Cerebellar nuclear complex (tissue), 1 donor: ENCODE measurements around the gene CHKA.

Experiments used
- DNase-seq, 2 experiments: peaks; one replicate each; lab custom pipeline; 2025; lab: John Stamatoyannopoulos, UW

Gene CHKA

DNA sequence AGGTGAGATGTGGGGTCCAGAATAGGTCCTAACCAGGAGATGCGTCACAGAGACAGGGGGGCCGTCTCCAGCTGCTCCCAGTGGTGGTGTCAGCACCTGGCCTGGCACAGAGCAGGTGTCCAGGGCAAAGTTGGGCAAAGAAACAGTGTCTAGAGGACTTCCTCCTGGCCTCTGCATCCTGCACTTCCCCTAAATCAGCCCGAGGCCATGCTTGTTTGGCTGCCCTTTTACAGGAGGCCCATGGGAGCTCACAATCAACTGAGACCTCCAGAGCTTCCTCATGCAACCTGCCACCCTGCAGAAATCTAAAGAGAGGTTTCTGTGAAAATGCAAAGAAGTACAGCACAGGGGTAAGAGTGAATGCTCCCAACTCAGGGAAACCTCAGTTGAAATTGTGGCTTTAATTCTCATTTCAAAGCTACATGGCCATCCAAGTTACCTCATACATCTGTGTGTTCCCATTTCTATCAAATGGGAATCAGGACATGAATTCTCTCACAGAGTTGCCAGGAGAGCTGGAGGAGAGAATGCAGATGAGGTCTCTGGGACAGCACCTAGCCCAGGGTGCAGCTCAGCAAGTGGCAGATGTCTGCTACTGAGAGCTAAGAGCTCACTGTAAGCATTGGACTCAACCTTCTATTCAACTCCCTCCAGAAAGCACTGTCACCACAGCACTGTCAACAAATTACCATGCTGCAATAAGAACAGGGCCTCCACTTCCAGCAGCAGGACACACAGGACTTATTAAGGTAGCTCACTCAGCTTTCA lies 49.7 kb downstream of the CHKA start:
- no peak for DNase-seq

DNA sequence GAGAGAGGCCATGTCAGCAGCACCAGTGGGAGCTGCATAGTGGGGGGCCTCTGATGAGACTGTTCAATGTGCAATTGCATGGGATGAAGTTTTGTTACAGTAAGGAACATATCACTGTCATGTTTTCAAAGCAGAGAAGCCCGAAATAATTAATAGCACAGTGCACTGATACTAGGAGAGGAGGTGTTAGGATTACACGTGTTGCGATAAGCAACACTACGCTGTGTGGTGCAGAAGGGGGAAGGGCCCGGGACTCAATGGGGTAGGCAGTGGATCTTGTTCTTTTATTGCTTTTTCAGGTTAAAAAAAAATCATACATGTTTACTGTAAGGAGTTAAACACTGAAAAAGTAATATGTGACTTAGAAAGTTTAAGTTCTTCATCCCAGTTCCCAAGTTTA lies 53.2 kb downstream of the CHKA start:
- DNase-seq, result no peak

DNA sequence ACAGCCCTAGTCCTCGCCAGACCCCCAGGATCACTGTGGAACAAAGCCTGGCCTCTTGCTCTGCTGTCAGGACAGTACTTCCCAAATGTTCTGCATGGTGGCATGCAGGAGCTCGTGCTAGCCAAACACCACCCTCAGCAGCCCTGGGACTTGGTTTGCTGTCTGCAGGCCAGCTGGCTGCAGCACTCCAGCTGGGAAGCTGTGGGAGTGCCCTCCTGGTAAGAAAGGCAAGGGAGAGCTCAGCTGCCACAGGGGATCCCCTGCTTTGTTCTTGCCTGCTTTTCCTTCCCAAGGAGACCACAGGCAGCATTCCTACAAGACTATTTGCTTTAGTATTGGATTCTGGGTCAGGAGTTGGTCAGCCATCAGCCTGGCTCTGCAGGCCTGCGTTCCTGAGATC lies 54.4 kb downstream of the CHKA start:
- DNase-seq, result no peak

DNA sequence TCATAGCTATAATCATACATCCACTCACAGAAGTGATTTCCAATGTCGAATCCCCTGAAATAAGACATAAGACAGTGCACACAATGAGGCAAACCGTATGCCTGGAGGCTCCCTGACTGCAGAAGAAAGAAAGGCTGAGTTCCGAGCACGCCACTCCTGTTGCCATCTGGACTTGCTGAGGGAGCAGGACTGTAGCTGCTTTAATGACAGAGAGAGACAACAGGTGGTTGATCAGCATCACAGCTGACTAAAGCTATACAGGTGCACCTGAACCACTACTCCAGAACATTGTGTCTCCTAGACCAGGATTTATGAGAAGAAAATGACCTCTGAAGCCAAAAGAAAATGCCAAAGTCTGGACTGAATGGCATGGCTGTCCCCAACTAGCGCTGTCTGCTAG lies 55.3 kb downstream of the CHKA start:
- no peak for DNase-seq

DNA sequence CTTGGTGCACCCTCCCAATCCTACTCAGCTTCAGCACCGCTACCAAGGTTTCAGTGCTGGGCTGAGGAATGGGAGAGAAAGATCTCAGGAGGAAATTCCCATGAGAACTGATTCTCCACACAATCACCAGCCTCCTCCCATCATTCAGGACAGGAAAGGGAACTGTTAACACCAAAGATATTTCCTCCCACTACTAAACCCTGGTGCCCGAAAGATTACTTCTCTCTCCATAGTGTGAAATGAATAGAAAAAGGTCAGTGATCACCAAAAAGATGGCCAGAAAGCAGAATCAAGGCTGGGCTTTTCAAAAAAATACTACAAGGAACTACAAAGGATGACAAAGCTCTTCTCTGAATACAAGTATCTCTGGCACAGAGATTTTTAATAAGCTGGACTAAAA lies 56.3 kb downstream of the CHKA start:
- DNase-seq, result no peak

DNA sequence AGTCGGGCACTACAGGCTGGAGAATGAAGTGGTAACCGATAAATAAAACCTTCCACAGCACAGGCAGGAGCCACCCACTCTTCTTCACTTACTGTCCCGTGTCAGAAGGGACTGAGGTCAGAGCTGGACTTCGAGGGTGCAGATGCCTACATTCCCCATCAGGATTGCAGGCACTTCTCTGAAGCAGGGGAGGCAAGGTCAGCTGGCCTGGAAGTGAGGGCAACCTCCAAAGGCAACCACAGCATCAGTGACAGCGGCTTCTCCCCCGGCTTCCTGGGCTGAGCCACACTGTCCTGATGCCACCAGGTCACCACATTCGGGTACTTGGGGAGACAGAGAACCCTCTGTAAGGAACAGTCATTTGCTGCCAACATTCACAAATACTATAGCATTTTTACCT lies 59.7 kb downstream of the CHKA start:
- DNase-seq, result no peak

DNA sequence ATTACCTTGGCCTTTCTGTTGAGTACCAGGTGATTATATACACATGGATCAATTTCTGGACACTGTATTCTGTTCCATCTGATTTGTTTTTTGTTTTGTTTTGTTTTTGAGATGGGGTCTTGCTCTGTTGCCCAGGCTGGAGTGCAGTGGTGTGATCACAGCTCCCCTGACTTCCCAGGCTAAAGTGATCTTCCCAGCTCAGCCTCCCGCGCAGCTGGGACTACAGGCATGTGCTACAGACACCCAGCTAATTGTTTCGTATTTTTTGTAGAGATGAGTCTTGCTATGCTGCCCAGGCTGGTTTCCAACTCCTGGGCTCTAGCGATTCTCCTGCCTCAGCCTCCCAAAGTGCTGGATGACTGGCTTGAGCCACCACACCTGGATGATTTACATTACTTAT lies 63.4 kb downstream of the CHKA start:
- no peak for DNase-seq

DNA sequence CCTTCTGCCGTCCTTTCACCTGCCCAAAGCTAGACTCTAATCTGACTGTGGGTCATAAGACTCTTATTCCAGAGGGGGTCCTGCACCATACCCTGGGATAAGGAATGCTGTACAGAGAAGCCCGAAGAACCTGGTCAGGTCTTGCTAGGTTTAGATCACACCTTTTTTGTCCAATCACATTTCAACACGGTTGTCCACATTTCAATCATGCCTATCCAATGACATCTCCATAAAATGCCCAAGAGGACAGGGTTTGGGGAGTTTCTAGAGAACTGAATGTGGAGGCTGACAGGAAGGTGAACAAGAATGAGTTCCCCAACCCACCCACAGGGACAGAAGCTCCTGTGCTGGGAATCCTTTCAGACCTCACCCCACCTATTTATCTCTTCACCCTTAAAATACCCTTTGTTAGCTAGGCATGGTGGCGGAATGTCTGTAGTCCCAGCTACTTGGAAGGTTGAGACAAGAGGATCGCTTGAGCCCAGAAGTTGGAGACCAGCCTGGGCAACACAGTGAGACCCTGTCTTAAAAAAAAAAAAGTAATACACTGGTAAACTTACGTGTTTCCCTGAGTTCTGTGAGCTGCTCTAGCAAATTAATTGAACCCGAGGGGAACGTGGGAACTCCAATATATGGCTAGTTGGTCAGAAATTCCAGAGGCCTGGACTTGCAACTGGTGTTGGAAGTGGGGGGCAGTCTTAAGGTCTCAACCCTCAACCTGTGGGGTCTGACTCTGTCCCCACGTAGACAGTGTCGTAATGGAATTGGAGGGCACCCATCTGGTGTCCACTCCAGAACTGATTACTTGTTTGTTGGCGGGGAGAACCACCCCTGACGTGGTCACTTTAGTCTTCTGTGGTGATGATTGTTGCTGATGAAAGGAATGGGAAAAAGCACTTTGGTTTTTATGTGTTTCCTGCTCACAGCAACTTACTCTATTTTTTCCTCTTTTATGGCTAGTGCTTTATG lies 64.6 kb downstream of the CHKA start:
- DNase-seq, result no peak

DNA sequence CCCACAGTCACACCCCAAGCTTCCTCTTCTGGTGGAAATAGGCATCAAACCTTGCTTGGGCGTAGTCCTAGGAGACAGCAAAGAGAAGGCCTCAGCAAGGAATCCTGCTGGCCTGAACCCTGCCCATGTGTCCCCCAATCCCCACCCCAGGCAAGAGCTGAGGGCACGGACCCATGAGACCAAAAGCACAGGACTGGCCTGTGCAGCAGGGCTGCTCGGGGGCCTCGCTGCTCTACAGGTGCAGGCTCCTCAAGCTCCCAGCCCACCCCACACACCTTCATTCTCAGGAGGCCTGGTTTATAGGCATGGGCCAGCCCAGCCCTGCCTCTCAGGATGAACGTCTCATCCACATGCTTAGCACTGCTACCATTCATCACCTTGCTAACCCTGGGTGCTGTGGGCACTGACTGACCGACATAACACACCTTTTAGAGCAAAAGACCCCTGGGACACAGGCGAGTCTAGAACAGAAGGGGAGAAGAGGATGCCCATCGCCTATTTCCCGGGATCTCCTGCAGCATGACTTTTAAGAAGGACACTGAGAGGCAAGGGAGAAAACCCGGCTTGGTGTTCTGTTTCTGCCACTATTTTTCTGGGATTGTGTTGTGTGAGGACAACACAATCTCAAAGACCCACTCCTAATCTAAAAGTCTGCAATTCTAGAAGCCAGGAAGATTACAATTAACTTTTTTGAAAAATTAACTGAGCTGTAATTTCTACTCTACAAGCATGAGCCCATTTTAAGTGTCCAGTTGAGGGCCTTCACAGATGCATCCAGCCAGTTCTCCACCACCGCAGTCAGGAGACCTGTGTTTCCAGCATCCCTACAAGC lies 67.0 kb downstream of the CHKA start:
- DNase-seq, result no peak

DNA sequence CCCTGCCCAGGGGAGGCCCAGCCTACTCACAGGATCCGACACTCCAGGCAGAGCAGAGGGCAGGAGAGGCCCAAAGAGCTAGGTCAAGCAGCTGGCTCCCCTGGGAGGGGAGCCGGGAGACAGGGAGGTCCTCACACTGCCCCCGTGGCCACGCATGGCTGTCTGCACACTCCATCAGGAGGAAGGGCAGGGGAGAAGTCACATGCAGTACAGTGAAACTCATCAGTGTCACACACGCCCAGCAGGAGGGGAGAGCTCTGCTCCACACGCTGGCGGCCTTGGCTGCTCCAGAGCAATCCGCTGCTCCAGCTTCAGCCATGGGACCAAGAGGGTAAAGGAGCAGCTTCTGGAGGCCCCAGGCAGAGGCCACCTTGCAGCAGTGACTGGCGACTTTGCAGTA lies 68.1 kb downstream of the CHKA start:
- DNase-seq, result no peak

DNA sequence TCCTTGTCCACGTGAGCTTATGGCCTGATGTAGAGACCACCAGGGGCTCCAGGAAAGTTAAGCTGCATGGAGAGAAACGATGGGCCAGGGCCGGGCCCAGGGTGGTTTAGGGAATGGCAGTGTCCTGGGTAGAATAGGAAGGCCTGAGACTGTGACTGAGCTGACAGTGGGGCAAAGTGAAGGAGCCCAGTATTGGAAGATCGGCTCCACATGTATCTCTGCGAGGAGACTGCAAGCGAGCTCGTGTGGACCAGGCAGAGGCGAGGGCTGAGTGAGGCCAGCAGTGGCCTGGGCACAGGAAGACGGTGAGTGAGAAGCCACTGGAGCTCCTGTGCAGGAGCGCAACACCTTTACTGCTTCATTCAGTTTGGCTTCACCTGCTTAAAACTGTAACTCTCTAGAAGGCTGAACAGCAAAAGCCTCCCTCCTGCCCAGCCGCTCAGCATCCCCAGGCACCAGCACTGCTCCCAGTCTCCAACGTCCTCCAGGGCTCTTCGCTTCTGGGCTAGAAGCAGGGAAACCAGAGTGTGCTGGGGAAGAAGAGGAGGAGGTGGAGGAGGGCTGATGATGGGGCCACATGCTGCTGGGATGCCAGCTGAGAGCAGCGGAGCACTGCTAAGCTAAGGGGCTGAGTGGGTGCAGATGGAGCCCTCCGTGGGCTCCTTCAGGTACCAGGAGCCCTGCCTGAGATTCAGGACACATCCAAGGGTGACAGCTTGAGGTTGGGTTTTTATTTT lies 68.9 kb downstream of the CHKA start:
- no peak for DNase-seq

DNA sequence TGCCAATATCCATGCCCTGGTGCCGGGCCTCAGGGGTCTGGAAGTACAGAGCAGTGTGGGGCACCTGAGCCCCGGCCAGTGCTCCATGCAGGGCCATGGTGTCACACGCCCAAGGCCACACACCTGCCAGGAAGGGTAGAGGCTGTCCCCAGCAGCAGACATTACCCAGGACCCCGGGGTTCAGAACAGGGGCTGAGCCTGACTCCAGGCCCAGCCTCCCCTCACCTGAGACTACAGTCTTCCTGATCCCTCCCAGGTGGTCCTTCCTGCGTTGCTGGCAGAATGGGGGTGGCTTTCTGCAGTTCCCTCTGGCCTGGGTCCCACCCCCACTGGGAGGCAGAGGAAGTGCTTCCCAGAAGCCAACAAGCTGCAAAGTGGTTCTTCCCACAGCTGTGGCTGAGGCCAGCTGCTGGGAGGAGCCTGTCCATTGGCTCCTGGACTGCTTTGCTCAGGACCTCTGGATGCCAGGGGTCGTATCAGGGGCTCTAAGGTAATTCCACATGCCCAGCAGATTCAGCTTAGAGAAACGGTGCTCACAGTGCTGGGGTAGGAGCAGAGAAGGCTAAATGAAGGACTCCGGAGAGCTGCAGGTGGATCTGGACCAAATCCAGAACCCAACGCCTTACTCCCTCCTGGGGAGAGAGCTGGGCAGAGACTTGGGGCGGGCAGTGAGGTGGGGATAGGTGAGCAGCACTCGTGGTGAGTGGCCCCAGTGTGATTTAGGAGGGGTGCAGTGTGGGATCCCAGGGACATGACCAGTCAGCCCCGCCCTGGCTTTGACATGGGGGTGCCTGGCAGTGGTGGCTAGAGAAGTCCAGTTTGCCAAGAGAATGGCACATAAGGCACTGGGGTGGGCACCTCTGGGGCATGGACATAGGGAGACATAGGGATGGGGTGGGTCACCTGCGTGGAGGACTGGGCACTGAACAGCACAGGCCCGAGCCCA lies 69.7 kb downstream of the CHKA start:
- DNase-seq, result no peak

DNA sequence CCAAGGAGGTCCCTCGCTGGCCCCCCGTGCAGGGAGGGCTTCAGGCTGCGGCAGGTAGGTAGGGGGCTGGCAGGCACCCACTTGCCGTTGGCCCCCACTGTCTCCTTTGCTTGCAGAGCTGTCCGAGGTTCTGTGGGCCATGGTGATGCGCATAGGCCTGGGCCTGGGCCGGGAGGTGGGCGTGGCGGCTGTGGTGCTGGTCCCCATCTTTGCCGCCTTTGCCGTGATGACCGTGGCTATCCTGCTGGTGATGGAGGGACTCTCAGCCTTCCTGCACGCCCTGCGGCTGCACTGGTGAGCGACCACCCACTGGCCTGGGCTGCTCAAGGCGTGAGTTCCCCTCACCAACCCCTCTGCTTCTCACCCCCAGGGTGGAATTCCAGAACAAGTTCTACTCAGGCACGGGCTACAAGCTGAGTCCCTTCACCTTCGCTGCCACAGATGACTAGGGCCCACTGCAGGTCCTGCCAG lies 70.8 kb downstream of the CHKA start:
- no peak for DNase-seq

DNA sequence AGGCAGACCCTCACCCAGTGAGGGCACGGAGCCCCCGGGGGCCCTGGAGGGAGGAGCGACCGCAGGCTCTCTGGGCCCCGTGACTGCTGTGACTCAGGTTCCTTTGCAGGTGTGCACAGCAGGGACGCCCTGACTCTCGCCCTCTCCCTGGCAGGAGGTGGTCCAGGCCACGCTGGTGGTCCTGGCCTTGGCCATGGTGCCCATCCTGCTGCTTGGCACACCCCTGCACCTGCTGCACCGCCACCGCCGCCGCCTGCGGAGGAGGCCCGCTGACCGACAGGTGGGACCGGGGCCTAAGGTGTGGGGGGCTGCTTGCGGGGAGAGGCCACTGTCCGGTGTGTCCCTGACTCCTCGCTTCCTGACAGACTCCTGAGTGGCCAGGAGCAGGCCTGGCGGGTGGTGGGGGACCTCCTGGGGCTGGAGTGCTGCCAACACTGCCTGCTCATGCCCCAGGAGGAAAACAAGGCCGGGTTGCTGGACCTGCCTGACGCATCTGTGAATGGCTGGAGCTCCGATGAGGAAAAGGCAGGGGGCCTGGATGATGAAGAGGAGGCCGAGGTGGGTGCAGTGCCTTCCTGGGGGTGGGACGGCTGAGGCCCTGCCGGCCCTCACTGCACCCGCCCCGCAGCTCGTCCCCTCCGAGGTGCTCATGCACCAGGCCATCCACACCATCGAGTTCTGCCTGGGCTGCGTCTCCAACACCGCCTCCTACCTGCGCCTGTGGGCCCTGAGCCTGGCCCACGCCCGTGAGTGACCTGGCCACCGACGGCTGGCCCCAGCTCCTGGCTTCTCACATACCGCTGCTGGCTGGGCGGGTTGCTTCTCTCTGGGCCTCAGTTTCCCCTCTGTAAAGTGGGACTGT lies 71.4 kb downstream of the CHKA start:
- DNase-seq, result no peak

DNA sequence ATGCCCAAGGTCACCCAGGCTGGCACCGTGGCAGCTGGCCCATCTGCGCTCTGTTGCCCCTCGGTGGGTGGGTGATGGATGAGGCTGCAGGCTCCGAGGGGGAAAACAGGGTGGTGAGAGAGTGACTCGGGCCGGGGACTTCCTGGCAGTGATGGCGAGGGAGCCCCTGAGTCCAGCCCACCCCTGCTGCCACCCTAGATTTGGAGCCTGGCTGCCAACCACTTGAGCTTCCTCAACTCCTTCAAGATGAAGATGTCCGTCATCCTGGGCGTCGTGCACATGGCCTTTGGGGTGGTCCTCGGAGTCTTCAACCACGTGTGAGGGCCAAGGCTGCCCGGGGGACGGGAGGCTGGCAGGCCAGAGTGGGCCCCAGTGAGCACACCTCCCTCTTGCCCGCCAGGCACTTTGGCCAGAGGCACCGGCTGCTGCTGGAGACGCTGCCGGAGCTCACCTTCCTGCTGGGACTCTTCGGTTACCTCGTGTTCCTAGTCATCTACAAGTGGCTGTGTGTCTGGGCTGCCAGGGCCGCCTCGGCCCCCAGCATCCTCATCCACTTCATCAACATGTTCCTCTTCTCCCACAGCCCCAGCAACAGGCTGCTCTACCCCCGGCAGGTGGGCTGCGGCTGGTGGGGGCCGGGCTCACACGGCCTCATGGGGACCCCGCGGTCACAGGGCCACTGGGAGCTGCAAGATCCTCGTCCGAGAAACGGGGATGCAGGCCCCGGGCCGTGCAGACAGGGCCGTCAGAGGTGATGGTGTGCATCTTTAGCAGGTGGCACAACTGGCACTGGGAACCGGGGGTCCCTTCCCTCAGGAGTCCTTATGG lies 72.3 kb downstream of the CHKA start:
- no peak for DNase-seq

DNA sequence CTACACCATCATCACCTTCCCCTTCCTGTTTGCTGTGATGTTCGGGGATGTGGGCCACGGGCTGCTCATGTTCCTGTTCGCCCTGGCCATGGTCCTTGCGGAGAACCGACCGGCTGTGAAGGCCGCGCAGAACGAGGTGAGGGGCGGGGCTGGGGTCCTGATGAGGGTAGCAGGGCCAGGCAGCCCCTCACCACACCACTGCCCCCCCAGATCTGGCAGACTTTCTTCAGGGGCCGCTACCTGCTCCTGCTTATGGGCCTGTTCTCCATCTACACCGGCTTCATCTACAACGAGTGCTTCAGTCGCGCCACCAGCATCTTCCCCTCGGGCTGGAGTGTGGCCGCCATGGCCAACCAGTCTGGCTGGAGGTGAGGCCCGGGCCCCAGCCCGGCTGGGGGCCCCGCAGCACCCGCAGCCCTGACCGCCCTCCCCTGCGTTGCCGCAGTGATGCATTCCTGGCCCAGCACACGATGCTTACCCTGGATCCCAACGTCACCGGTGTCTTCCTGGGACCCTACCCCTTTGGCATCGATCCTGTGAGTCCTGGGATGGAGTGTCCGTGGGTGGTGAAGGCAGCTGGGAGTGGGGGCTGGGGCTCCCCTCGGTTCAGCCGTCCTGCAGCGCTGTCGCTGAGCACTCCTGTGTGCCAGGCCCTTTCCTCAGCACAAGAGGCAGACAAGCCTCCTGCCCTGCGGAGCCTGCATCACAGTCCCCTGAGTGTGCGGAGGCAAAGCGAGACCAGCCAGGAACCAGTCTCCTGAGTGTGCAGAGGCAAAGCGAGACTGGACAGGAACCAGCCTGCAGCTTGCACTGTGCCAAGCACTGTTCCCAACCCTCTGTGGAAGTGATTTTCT lies 73.5 kb downstream of the CHKA start:
- DNase-seq, result no peak

DNA sequence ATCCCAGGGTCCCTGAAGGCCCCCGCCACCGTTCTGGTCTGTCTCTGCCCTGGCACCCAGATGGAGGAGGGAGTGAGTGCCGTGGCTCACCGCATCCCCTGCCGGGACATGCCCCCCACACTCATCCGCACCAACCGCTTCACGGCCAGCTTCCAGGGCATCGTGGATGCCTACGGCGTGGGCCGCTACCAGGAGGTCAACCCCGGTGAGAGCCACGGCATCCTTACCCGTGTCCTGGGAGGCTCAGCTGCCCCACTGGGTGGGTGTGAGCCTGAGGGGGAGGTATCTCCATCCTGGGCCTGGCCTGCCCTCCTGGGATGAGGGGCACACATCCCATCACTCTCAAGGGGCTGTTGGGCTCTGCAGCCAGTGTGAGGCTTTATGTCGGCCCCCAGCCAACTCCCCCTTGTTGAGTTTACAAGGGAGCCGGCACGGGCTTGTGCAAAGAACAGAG lies 76.3 kb downstream of the CHKA start:
- no peak for DNase-seq
